HG03354 (cell line): Measurements from ENCODE around the gene DENND1B.

Source experiments
- ATAC-seq: cut with Tn5 transposase; IDR thresholded peaks from one replicate; pipeline ENCODE4 v1.9.1; 2021; ENCODE audit warnings: mild to moderate bottlenecking; ENCODE audit not compliant: unreplicated experiment, poor library complexity, severe bottlenecking

Gene DENND1B

GRCh38 chr1:197691816-197692215, 83.5 kb downstream of the DENND1B start:
- no peak for ATAC-seq

DNA sequence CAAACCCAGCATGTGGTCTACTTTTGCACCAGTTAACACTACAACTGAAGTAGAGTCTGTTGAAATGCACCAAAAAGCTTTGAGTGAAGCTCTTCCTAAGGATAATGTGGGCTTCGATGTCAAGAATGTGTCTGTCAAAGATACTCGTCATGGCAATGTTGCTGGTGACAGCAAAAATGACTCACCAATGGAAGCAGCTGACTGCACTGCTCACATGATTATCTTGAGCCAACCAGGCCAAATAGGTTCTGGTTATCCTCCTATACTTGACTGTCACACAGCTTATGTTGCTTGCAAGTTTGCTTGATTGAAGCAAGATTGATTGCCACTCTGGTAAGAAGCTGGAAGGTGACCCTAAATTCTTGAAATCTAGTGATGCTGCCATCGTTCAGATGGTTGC, 85.2 kb downstream of the DENND1B start:
- no peak for ATAC-seq

DNA sequence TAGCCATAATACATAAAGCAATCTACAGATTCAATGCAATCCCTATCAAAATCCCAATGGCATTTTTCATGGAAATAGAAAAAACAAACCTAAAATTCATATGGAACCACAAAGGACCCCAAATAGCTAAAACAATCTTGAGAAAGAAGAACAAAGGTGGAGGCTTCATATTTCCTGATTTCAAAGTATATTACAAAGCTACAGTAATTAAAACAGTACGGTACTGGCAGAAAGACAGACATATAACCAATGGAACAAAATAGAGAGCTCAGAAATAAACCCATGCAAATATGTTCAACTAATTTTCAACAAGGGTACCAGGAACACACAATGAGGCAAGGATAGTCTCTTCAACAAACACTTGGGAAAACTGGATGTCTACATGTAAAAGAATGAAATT, 87.0 kb downstream of the DENND1B start:
- no peak for ATAC-seq

DNA sequence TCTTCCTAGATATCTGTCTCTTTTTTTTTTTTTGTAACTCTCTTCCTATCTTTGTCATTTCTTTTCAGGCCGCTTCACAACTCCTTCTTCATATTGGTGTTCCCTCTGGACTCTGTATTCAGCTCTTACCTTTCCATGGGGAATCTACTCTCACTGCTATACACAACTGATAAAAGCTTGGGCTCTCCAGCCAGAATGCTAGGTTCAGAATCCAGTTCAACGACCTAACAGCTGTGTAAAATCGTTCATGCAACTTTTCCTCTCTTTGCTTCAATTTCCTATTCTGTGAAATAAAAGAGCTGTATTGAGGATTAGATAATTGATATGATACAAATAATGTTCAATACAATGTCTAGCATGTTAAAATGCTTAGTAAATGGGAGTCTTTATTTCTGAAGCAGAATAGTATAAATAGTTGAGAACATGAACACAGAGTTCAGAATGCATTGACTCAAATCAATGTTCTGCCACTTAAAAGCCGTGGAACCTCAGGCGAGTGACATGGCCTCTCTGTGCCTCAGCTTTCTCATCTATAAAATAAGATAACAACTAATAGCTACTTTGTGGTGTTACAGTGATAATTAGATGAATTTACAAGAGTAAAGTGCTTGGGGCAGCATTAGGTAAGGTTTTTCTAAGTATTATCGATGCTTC, 88.5 kb downstream of the DENND1B start:
- ATAC-seq, result no peak

- no peak for ATAC-seq
Observed at GRCh38 chr1:197686231-197686630, 89.0 kb downstream of the DENND1B start.

- ATAC-seq, result no peak
Observed at GRCh38 chr1:197685785-197686184, 89.5 kb downstream of the DENND1B start.

DNA sequence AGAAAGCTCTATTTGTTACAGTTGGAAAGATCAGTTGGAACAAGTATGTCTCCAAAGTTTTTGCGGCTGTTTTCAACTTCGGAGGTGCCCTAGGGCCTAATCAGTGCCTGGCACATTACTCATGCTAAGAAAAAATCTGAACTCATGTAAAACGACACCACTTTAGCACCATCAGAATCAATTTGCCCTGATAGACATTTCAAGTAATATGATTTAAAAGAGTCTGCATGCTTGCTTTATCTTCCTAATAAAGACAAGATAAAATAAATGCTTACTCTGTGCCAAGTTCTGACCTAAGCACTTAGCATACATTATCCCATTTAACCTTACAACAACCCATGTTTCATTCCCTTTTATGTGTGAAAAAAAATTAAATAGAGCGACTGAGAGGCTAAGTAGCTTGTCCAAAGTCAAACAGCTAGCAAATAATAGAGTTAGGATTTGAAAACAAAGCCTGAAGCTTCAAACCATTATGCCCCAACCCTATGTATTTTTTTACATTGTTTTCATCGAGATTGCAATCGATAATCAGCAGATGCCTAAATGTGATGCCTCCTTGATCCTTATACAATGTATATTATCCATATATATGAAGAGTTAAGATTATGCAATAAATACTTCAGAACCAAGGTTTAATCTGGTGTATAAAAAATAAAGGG, 91.3 kb downstream of the DENND1B start:
- no peak for ATAC-seq

GRCh38 chr1:197683280-197683679, 92.0 kb downstream of the DENND1B start:
- no peak for ATAC-seq

DNA sequence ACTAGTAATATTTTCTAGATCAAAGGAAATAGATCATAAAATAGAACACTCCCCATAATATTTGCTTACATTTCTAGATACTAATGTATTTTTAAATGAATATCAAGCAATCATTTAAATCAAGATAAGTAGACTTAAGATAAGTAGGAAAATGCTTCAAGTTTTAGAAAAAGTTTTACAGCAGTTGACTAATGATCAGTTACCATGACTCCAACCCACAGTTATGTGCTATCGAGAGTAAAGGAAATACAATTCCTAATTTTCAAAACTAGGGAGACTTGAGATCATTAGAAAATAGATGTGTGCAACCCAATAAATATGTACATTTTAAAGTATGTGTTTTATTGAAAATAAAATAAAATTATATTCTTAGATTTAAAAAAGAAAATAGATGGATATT, 95.0 kb downstream of the DENND1B start:
- ATAC-seq, result no peak

DNA sequence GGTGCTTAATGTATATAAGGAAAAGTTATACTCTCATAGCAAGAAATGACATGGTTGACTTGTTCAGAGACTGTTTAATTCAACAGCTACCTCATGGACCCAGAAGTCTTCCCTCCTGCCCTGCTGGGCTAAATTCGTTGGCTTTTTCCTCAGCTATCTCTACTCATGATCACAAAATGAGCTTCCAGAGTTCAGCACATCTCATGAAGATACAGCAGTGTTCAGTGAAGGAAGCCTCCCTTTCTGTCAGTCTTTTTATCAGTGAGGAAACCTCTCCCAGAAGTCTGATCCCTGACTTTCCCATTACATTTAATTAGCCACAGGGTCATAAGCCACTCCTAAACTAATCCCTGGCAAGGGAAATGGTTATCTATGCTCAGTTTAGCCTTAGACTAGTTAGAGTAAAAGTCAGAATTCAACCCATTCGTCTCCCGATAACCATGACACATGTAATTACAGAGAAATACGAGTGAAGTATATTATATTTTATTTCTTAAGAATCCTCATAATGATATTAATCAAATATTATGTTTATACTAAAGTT, 97.5 kb downstream of the DENND1B start:
- ATAC-seq, result no peak

DNA sequence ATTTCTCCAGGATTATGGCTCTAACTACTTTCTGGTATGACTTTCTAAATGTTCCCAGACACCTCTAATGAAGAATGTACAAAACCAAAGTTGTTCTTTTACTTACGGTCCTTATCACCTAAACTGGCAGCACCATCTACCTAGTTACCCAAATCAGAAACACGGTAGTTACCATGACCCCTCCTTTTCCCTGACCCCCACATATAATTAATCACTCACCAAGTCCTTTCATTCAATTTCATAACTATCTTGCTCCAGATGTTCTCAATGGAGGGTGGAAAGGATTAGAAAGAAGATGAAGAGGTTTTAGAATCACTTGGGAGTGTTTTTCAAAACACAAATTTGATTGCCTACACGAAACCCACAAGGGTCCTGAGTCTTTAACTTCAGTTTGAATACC, 98.0 kb downstream of the DENND1B start:
- ATAC-seq, result no peak

DNA sequence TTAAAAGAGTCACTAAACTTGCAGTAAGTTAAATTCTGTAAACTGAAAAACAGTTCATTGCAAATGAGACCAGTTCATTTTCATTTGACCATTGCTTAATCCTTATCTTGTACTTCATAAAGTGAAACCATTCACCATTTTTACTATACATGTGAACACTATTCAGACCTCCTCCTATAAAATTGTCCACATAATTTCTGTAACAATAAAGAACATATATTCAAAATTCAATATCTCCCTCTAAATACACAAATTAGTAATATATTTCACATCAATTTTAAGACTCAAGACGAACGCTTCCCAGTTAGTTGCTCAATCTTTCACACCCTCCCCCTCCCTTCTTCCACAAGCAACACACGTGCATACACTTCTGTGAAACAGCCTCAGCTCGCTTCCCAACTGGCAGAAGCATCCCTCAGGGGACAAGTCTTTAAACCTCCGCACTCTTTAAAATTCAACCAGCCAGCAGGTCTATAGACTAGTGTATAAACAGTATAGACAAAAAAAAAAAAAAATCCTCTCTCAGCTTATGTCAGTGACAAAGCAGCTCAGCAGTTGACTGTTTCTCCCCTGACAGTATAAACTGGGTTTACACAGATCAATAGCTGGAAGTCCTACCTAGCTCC, 99.6 kb downstream of the DENND1B start:
- no peak for ATAC-seq

GRCh38 chr1:197674286-197674685, 101.0 kb downstream of the DENND1B start:
- no peak for ATAC-seq

DNA sequence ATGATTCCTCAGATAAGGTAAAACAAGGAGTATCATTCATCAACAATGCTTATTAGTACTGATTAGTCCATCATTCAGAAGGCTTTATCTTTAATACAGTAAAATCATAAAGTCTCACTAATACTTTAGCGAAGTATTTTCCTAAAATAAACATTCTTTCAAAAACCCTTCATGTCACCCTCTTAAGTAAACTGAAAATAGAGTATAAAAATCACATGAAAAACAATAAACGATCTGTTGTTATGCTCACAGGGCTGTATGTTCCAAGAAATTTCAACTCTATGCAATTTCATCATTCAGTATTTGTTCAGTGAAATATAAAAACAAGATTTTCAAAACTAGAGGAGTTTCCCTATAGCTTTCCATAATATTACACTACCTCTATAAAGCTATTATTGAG, 102.0 kb downstream of the DENND1B start:
- ATAC-seq, result no peak

- no peak for ATAC-seq
Observed at GRCh38 chr1:197672347-197672746, 102.9 kb downstream of the DENND1B start.

DNA sequence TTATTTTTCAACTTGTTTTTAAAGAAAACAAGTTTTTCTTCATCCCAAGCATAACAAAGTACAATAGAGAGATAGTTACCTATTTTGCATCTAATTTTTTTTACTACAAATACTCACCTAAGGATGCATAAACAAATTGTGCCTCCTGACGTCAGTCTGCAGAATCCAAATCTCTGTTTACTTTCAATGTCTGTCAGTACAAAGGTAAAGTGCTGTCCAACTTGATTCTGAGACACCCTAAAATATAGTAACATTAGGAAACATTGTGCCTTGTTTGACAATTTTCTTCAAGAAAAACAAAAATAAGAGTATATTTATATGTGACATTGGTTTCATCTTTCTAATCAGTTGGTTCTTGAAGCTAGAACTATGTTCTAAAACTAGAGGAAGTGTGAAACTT, 103.4 kb downstream of the DENND1B start:
- no peak for ATAC-seq

DNA sequence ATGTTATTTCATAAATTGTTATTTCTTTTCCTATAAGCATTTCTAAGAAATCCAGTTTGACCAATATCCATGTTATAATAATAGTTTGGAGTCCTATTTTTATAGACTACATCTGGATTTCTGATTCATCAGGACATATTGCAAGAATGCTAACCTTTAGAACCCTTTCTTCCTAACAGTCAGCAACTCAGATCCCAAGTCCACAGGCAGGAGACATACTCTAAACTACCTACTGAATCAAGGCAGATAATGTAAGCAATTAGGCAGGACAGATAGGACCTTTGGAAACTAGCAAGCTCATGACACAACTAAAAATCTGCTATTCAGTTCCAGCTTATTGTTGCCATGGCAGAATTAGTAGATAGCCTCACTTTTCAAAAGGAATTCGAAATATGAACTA, 104.1 kb downstream of the DENND1B start:
- ATAC-seq, result no peak

- ATAC-seq, result no peak
Observed at GRCh38 chr1:197666769-197667285, 108.5 kb downstream of the DENND1B start.

GRCh38 chr1:197664391-197664790, 110.9 kb downstream of the DENND1B start:
- ATAC-seq, result no peak

DNA sequence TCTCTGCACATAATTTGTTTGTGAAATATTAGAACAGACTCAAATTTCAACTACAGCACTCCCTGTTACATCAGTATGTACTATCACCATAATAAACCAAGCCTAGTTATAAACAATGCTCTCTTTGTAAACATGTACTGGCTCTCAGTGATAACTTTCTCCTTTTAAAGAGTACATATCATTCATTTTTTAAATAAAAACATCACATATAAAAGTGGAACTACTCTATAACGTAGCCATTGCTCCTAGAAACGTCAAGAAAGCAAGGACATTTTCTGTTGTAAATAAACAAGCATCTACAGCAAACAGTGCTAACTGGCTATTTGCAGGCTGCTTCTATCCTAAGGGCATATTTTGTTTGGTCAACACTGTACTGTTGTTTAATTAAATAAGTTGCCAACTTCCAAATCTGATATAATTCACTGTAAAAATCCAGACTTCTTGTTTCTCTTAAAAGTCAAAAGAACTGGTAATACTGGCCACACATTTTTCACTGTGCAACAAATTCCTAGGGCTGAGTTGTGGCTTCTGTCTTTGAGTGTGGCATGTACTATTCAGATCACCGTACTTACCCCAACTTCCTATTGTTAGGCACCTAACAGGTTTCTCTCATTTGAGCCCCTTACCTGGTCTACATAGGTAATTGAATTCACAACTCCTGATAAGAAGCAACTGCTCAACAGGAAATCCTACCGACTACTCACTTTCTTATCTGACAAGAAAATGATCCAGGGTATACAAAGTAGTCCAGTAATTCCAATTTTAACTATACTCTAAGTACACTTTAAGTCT, 111.9 kb downstream of the DENND1B start:
- ATAC-seq, result no peak
